ENCODE results near the gene ADGRB3.
"Not testable (repeated sequence)": the region's sequence is repeated elsewhere in the genome, so short reads cannot be mapped to it uniquely, and the experiment has no call there.

ADGRB3 gene

GRCh38 chr6:69285054-69285453, 650.0 kb downstream of the ADGRB3 start:
- FAIRE-seq, result no peak

GRCh38 chr6:69286331-69286730, 651.2 kb downstream of the ADGRB3 start:
- no peak for FAIRE-seq

DNA sequence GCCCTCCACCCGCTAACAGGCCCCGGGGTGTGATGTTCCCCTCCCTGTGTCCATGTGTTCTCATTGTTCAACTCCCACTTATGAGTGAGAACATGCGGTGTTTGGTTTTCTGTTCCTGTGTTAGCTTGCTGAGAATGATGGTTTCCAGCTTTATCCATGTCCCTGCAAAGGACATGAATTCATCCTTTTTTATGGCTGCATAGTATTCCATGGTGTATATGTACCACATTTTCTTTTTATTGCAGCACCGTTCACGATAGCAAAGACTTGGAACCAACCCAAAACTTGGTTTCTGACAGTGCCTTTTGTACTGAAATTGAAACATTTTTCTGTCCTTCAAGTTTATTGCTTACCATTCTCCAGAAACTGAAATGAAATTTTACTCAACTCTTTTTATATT, 653.1 kb downstream of the ADGRB3 start:
- not testable (repeated sequence) for FAIRE-seq

DNA sequence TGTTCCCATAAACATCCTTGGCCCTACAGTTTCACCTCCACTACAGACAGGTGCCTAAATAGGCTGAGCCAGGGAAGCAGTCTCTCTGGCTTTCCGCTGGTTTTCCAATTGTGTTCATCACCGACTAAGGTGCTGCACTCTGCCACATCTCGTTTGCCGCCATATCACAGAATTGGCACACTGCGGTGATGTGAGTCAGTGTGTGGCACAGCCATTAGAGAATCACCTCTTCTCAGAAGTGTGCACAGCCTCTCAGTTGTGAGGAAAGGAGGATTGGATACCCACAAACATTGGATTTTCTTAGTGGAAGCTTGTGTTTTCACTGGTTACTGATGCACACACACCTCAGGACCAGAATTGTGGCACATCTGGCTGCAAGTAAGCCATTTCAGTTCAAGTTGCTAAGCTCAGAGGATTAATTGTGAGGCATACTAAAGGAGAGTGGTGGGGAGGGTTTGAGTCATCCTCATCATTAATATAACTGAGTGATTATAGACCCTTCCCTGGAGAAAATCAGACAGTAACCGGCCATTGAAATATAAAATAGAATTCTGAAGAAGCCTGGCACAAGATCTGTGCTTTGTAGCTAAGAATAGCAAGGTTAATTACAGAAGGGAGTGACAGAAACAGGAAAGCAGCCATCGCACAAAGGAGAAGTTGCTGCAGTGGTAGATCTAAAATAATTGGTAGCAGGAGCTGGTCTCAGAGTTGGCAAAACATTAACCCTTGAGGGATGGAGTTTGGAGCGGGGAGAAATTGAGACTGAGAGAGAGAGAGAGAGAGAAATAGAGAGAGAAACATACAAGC, 654.8 kb downstream of the ADGRB3 start:
- no peak for FAIRE-seq

- no peak for FAIRE-seq
Observed at GRCh38 chr6:69293471-69293870, 658.4 kb downstream of the ADGRB3 start.

- no peak for FAIRE-seq
Observed at GRCh38 chr6:69294407-69294806, 659.3 kb downstream of the ADGRB3 start.

DNA sequence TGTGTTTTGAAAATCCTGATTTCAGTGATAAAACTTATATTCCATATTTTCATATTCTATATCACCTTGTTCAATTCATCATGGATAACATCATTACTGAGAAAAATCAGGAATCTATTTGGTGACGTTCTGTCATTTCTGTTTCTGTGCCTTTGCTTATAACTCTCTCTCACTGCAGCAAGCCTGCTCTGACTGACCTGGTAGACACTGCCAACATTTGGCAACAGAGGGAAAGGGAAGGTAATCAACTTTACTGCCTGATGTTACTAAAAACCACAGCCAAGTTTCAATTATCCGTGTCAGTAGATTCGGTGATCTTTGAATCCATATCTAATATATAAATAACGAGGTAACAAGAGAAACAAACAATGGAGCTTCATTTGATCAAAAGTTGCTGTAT, 659.8 kb downstream of the ADGRB3 start:
- FAIRE-seq, result no peak

- FAIRE-seq, result no peak
Observed at GRCh38 chr6:69303382-69303781, 668.3 kb downstream of the ADGRB3 start.

- no peak for FAIRE-seq
Observed at GRCh38 chr6:69305456-69305855, 670.4 kb downstream of the ADGRB3 start.

DNA sequence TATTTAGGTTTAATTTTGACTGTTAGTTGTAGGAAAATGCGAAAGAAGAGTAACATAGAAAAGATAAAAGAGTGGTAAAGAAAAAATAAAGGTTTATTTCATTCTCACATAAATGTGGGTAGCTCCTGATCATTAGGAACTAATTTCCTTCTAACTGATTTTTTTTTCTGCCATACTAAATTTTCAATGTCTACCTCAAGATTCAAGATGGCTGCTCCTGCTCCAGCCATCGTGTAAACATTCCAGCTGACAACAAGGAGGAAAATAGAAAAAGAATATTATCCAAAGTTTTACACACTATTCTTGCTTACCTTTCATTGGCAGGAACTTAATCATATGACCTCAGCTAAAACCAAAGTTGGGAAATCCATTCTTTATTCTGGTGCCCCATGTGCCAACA, 673.5 kb downstream of the ADGRB3 start:
- no peak for FAIRE-seq

DNA sequence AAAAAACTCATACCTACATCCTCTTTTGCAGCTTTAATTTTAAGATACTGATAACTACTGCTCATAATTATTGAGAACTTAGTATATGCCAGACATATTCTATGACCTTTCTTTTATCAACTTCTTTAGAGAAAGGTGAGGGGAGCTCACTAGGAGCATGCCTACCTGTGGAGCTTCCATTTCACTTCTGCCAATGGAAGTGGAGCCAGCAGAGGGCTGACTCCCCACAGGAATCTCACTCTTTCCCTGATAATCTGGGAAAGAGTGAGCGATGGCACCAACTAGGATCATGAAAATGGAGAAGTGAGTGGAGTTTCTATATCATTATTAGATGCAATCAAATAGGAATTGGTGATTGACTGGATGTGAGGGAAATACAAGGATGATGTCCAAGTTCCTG, 676.8 kb downstream of the ADGRB3 start:
- no peak for FAIRE-seq

- FAIRE-seq, result no peak
Observed at GRCh38 chr6:69314001-69314400, 678.9 kb downstream of the ADGRB3 start.

DNA sequence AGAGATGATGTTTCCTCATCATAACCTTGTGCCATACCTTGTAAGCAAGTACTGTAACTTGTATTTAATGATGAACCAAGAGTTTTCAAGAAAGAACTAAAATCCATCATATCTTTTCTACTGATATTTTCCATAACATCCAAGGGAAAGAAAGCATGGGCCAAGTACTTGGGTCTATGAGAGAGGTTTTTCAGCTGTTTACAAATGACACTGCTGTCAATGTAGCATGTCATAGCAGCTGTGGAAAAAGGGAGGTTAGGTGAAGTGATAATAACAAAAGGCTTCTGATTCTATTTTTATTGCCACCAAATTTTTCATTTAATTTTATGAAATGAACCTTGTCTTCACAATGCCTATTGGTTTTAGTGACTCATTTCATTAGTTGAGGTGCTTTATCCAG, 679.4 kb downstream of the ADGRB3 start:
- FAIRE-seq, result no peak

GRCh38 chr6:69331886-69332285, 696.8 kb downstream of the ADGRB3 start:
- FAIRE-seq, result no peak

- FAIRE-seq, result no peak
Observed at GRCh38 chr6:69337311-69337710, 702.2 kb downstream of the ADGRB3 start.

DNA sequence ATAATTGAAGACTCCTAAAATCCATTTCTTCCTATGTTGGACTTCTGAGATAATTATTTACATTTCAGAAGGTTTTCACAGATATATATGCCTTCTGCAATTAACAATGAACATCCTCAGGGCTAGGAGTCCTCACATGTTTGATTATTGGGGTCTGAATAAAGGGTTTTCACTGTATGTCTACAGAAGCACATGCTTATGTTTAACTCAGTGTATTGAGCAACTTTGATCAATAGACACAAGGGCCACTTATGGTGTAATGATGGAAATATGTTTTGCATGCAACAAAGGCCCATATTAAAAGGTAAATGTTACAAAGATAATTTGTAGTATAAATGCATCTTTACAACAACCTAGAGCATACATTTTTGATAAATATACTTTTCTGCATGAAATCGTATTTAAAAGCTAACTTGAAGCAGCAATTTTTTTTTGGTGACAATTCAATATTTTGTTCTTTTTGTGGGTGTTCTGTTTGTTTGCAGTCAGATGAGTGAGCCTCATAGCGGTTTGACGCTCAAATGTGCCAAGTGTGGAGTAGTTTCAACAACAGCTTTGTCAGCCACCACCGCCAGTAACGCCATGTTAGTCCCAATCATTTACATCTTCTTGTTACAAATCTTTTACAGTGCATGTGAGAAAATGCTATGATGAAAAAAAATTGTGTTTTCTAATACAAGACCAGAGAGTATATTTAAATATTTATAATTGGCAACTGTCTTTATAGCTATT, 703.5 kb downstream of the ADGRB3 start:
- FAIRE-seq, result no peak

- FAIRE-seq, result no peak
Observed at GRCh38 chr6:69339163-69339550, 704.1 kb downstream of the ADGRB3 start.

GRCh38 chr6:69340196-69340595, 705.1 kb downstream of the ADGRB3 start:
- no peak for FAIRE-seq

- FAIRE-seq, result no peak
Observed at GRCh38 chr6:69343851-69344250, 708.8 kb downstream of the ADGRB3 start.

- no peak for FAIRE-seq
Observed at GRCh38 chr6:69349771-69350170, 714.7 kb downstream of the ADGRB3 start.

DNA sequence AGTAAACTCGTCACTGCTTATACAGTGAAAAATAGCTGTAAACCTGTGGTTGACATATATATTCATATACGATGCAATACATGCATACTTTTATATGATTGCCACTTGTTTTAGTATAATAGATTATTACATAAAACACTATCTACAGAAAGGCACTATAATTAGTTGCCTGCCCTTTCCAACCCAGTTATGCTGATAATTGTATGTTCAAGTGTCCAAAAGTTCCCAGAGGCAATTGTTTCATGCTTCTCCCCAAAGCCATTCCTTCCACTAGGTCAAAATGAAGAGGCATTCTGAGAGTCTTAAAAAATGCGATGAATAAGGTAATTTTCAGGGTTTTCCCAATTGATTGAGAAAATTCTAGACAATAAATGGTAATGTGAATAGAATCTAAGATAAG, 727.1 kb downstream of the ADGRB3 start:
- no peak for FAIRE-seq

DNA sequence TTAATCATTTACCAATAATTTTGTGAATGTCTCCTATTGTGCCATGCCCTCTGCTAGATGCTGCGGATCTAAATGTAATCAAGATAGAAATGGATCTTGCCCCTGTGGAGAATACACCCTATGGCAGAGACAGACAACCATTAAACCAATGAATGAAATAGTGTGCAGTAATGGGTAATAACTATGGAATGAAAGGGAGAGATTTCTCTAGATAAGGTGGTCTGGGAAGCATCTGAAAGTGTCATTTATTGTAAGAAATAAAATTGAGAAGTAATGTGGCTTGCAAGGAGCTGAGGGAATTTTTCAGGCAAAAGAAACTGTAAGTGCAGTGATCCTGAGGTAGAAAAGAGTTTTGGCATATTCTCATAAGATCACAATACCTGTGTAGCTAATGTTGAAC, 731.7 kb downstream of the ADGRB3 start:
- no peak for FAIRE-seq

DNA sequence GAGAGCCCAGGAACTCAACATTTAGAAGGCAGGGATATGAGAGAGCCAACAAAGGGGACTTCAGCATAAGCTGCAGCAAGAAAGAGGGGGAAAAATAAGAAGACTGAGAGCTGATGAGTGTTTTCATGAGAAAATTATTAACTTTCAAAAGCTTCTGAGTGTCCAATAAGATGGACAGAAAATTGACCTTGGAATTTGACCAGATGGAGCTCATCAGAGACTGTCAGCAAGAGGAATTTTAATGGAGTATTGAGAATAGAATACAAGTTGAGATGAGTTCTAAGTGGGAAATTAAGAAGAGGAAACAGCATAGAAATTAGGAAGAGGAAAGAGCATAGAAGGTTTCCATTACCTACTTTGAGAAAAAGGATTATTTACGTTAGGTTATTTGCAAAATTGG, 733.5 kb downstream of the ADGRB3 start:
- no peak for FAIRE-seq

- FAIRE-seq, result no peak
Observed at GRCh38 chr6:69370763-69371162, 735.7 kb downstream of the ADGRB3 start.

GRCh38 chr6:69378326-69378725, 743.2 kb downstream of the ADGRB3 start:
- FAIRE-seq, result no peak
